Measurements from ENCODE around the gene EIF2B1. TPM values are rescaled to one million over a fixed set of nuclear protein-coding genes. Genes with fewer than 3 reads are reported as not detected.
A peak's percentile ranks its signal among the peaks of the same experiment; 100 is the strongest.
"Not testable (repeated sequence)": the region's sequence is repeated elsewhere in the genome, so short reads cannot be mapped to it uniquely, and the experiment has no call there.

The EIF2B1 gene
- total and polyA plus RNA-seq, 12 donors = 21.2 to 36.4 (median 31.4) TPM

DNA sequence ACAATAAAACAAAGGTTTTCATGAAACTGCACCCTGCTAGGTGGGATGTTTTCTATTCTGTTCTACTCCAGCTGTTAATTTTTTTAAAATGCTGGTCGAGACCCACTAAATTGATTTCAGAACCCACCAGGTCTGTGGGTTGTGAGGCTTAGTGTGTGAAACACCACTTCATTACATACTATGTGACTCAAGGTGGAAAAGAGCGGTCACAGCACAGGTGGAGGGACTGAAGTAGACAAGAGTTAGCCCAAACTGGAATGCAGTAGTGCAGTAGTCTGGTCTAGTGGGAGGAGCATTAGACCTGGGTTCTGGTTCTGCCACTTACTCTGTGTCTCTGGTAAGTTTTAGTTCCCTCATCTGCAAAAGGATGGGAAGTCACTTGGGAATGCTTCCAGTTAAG is 19.4 kb downstream of the EIF2B1 start:
- TF ChIP-seq CTCF (IDR thresholded peaks at IDR 0.05) = no peak
- Histone ChIP-seq H3K27ac (peak overlapping the region in 4 of 10 donors; percentile 2 to 57 (median 49)), H3K36me3 (peaks cover 0 to 100% (median 85%) of the 10 kb centered on the region in 9 donors), H3K4me1 (peaks cover 0 to 16% (median 6%) of the 10 kb centered on the region in 9 donors), H3K27me3 (no peaks in the 10 kb centered on the region), H3K9me3 (no peaks in the 10 kb centered on the region), H3K4me3 (no peak overlapping the region)
- DNase-seq (no peak), ATAC-seq (peak in 1 of 8 donors; percentile 6)
- intact Hi-C loops (cut with DNase I) = no loop called here
- WGBS, 2 donors = 96 to 99% methylated on average over 2 of the region's 2 CpGs

- ATAC-seq = no peak
- Histone ChIP-seq H3K4me1 (peaks cover 0 to 6% (median 4%) of the 10 kb centered on the region in 9 donors), H3K27me3 (no peaks in the 10 kb centered on the region), H3K36me3 (peaks cover 0 to 93% (median 62%) of the 10 kb centered on the region in 9 donors), H3K9me3 (no peaks in the 10 kb centered on the region), H3K4me3 (no peak overlapping the region), H3K27ac (no peak overlapping the region)
- WGBS, 2 donors = 87 to 92% methylated on average over 8 of the region's 8 CpGs
- intact Hi-C loops (cut with DNase I) = no loop called here
- no peak for TF ChIP-seq CTCF (IDR thresholded peaks at IDR 0.05)
- DNase-seq = no peak
These were observed 25.3 kb downstream of the EIF2B1 start for GRCh38 chr12:123608182-123608581.

GRCh38 chr12:123607756-123608155 is 25.7 kb downstream of the EIF2B1 start:
- H3K4me1 ChIP-seq = peaks cover 3 to 11% (median 8%) of the 10 kb centered on the region in 9 donors
- H3K4me3 ChIP-seq = no peak overlapping the region
- peaks cover 0 to 89% (median 58%) of the 10 kb centered on the region in 9 donors for H3K36me3 ChIP-seq
- intact Hi-C loops (cut with DNase I) = no loop called here
- no peak overlapping the region for H3K27ac ChIP-seq
- no peaks in the 10 kb centered on the region for H3K9me3 ChIP-seq
- ATAC-seq (no peak), DNase-seq (no peak)
- no peak for TF ChIP-seq CTCF (IDR thresholded peaks at IDR 0.05)
- no peaks in the 10 kb centered on the region for H3K27me3 ChIP-seq
- WGBS, 2 donors = 77 to 87% methylated on average over 4 of the region's 4 CpGs

DNA sequence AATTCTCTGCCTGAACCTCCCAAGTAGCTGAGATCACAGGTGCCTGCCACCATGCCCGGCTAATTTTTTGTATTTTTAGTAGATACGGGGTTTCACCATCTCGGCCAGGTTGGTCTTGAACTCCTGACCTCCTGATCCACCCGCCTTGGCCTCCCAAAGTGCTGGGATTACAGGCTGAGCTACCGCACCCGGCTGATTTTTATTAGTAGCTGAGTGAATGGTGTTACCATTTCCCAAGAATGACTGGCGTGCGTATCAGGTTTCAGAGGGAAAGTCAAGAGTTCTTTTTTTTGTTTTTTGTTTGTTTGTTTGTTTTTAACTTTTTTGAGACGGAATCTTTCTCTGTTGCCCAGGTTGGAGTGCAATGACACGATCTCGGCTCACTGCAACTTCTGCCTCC is 30.0 kb downstream of the EIF2B1 start:
- peak overlapping the region in 1 of 10 donors; percentile 95 for H3K4me3 ChIP-seq
- DNase-seq; intact Hi-C loops (cut with DNase I); H3K9me3 ChIP-seq; H3K27ac ChIP-seq; H3K27me3 ChIP-seq; ATAC-seq: not testable (repeated sequence)
- H3K36me3 ChIP-seq = peaks cover 0 to 56% (median 24%) of the 10 kb centered on the region in 9 donors
- 90 to 91% methylated on average over 11 of the region's 11 CpGs for WGBS, 2 donors
- peaks cover 8 to 26% (median 20%) of the 10 kb centered on the region in 9 donors for H3K4me1 ChIP-seq

DNA sequence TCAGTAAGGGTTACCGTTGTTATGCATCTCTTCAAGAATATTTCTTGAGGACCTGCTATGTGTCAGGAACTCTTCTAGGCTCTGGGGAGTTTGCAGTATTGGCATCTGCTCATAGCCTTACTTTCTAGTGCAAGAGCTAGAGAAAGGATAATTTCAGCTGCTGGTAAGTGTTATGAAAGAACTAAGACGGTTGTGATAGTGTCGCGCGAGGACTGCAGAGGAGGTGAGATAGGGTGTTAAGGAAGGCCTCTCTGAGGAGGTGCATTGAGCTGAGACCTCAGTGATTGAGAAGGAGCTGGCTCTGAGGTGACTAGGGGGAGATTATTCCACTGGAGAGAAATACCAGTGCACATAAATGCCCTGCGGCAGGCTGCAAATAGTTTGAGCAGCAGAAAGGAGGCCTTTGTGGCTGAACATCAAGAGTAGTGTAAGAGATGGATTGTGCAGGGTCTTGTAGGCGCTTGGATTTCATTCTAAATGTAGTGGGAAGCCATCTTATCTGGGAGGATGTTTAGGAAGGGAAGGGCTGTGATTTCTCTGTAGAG is 30.8 kb downstream of the EIF2B1 start:
- Histone ChIP-seq H3K27ac (peak overlapping the region in 9 of 10 donors; percentile 67 to 92 (median 86)), H3K9me3 (no peaks in the 10 kb centered on the region), H3K4me1 (peaks cover 8 to 26% (median 20%) of the 10 kb centered on the region in 9 donors), H3K4me3 (peak overlapping the region; percentile 71 to 100 (median 90)), H3K27me3 (no peaks in the 10 kb centered on the region), H3K36me3 (peaks cover 0 to 56% (median 28%) of the 10 kb centered on the region in 9 donors)
- ATAC-seq = no peak
- WGBS, 2 donors = 9 to 11% methylated on average over 7 of the region's 7 CpGs
- no peak for TF ChIP-seq CTCF (IDR thresholded peaks at IDR 0.05)
- DNase-seq = no peak
- intact Hi-C loops (cut with DNase I) = no loop called here

All from heart right ventricle (tissue), 16 donors.